ENCODE results near the gene PRKCE.

PRKCE gene

DNA sequence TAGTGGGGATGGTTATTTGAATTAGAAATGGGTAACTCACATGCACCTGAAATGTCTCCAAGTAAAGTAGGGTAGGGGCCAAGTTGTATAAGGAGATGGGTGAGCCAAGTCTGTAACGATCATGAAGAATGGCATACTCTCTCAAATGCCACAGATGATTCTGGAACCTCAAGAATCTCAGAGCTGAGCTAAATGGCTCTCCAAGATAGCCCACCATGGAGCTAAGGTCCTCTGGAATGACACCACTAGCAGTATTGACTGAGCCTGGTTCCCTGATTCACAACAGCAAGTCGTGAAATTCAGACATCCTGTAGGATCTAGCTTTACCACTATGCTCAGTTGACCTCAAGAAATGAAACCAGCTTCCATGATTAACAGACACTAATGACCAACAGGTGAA, 529.8 kb downstream of the PRKCE start:
- no peak for FAIRE-seq
- no peak for TF ChIP-seq POLR2AphosphoS5 (IDR thresholded peaks at IDR 0.05; ENCODE audit: low read depth, low read length)
- no peak for TF ChIP-seq TAF1 (IDR thresholded peaks at IDR 0.05; ENCODE audit: borderline replicate concordance, low read depth, low read length)
- TF ChIP-seq POLR2A (IDR thresholded peaks at IDR 0.05; ENCODE audit: low read depth, low read length): no peak
- DNase-seq (ENCODE audit: insufficient read length): no peak

GRCh38 chr2:46181789-46182530, 530.5 kb downstream of the PRKCE start:
- DNase-seq (ENCODE audit: insufficient read length) (no peak), FAIRE-seq (no peak)
- no peak for TF ChIP-seq POLR2A (IDR thresholded peaks at IDR 0.05; ENCODE audit: low read depth, low read length)
- no peak for TF ChIP-seq TAF1 (IDR thresholded peaks at IDR 0.05; ENCODE audit: borderline replicate concordance, low read depth, low read length)
- no peak for TF ChIP-seq POLR2AphosphoS5 (IDR thresholded peaks at IDR 0.05; ENCODE audit: low read depth, low read length)

- DNase-seq (ENCODE audit: insufficient read length) (no peak), FAIRE-seq (no peak)
- TF ChIP-seq TAF1 (IDR thresholded peaks at IDR 0.05; ENCODE audit: borderline replicate concordance, low read depth, low read length) (no peak), POLR2AphosphoS5 (IDR thresholded peaks at IDR 0.05; ENCODE audit: low read depth, low read length) (no peak), POLR2A (IDR thresholded peaks at IDR 0.05; ENCODE audit: low read depth, low read length) (no peak)
Measured at GRCh38 chr2:46183426-46183825, 532.0 kb downstream of the PRKCE start.

GRCh38 chr2:46184794-46185583, 533.5 kb downstream of the PRKCE start:
- DNase-seq (ENCODE audit: insufficient read length) (no peak), FAIRE-seq (no peak)
- no peak for TF ChIP-seq POLR2A (IDR thresholded peaks at IDR 0.05; ENCODE audit: low read depth, low read length)
- TF ChIP-seq POLR2AphosphoS5 (IDR thresholded peaks at IDR 0.05; ENCODE audit: low read depth, low read length): no peak
- TF ChIP-seq TAF1 (IDR thresholded peaks at IDR 0.05; ENCODE audit: borderline replicate concordance, low read depth, low read length): no peak

DNA sequence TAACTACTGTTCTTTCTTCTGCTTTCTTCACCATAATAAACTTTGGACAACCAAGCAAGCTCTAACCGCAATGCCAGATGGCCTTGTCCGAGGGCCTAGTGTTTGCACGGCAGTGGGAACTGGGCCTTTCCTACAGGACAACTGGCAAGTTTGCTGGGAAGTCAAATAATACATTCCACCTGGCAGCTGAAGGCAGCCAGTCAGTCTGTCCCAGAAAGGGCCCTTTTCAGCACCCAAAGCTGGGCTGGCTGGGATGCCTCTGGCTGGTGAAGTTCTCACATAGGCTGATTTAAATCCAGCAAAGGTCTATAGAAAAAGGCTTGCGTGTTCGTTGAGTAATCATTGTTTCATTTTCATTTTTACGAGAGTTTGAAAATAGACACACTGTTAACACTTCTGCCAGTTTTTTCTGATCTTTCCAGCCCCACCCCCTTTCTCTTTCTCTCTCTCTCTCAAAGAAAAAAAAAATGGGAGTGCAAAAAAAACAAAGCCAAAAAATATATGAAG, 535.7 kb downstream of the PRKCE start:
- no peak for TF ChIP-seq POLR2A (IDR thresholded peaks at IDR 0.05; ENCODE audit: low read depth, low read length)
- no peak for TF ChIP-seq TAF1 (IDR thresholded peaks at IDR 0.05; ENCODE audit: borderline replicate concordance, low read depth, low read length)
- no peak for TF ChIP-seq POLR2AphosphoS5 (IDR thresholded peaks at IDR 0.05; ENCODE audit: low read depth, low read length)
- peak; percentile 48 for FAIRE-seq

GRCh38 chr2:46188041-46188716, 536.7 kb downstream of the PRKCE start:
- no peak for TF ChIP-seq POLR2A (IDR thresholded peaks at IDR 0.05; ENCODE audit: low read depth, low read length)
- no peak for TF ChIP-seq POLR2AphosphoS5 (IDR thresholded peaks at IDR 0.05; ENCODE audit: low read depth, low read length)
- TF ChIP-seq TAF1 (IDR thresholded peaks at IDR 0.05; ENCODE audit: borderline replicate concordance, low read depth, low read length): no peak
- no peak for DNase-seq (ENCODE audit: insufficient read length)
- no peak for FAIRE-seq

More for the DNA sequence above, 535.7 kb downstream of the PRKCE start:
- DNase-seq (ENCODE audit: insufficient read length): peak; percentile 35

DNA sequence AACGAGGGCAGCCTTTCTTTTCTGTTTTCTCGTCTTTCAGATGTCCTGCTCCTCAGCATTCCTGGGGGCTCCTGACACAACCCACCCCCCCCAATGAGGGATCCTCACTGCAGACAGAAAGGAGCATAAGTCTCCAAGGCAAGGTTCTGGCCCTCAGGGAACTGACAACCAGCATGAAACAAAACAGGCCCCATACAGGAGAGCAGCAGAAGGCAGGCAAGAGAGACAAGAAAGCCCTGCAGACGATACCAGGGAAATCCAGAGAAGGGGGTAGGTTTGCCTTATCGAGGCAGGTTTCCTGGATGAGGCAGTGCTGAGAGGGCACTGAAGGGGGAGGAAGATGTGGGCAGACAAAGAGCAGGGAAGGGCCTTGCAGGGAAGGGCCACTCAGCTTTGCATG, 541.9 kb downstream of the PRKCE start:
- FAIRE-seq (no peak), DNase-seq (ENCODE audit: insufficient read length) (no peak)
- TF ChIP-seq POLR2A (IDR thresholded peaks at IDR 0.05; ENCODE audit: low read depth, low read length) (no peak), POLR2AphosphoS5 (IDR thresholded peaks at IDR 0.05; ENCODE audit: low read depth, low read length) (no peak), TAF1 (IDR thresholded peaks at IDR 0.05; ENCODE audit: borderline replicate concordance, low read depth, low read length) (no peak)

GRCh38 chr2:46193855-46194254, 542.4 kb downstream of the PRKCE start:
- FAIRE-seq: no peak
- TF ChIP-seq POLR2A (IDR thresholded peaks at IDR 0.05; ENCODE audit: low read depth, low read length): no peak
- no peak for TF ChIP-seq TAF1 (IDR thresholded peaks at IDR 0.05; ENCODE audit: borderline replicate concordance, low read depth, low read length)
- TF ChIP-seq POLR2AphosphoS5 (IDR thresholded peaks at IDR 0.05; ENCODE audit: low read depth, low read length): no peak
- no peak for DNase-seq (ENCODE audit: insufficient read length)

- TF ChIP-seq TAF1 (IDR thresholded peaks at IDR 0.05; ENCODE audit: borderline replicate concordance, low read depth, low read length): no peak
- TF ChIP-seq POLR2A (IDR thresholded peaks at IDR 0.05; ENCODE audit: low read depth, low read length): no peak
- no peak for TF ChIP-seq POLR2AphosphoS5 (IDR thresholded peaks at IDR 0.05; ENCODE audit: low read depth, low read length)
- DNase-seq (ENCODE audit: insufficient read length): no peak
- no peak for FAIRE-seq
Measured at GRCh38 chr2:46194856-46195255, 543.4 kb downstream of the PRKCE start.

DNA sequence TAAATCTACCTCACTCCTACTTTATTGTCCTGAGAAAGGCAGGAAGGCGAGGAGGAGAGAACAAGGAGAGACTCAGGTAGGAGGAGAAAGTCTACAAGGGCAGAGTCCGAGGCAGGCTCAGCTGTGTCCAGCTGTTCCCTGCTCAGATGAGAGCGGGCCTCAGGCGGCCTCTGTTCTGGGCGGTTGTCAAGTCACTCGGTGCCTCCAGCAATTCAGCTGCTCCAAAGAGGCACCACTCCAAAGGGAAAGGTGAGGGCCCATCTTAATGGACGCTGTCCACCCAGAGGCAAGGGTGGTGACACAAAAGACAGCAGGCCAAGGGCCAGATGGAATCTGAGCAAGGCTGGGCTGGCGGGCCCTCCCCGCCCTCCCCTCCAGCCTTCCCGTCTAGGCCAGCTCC, 544.3 kb downstream of the PRKCE start:
- no peak for FAIRE-seq
- TF ChIP-seq POLR2AphosphoS5 (IDR thresholded peaks at IDR 0.05; ENCODE audit: low read depth, low read length) (no peak), POLR2A (IDR thresholded peaks at IDR 0.05; ENCODE audit: low read depth, low read length) (no peak), TAF1 (IDR thresholded peaks at IDR 0.05; ENCODE audit: borderline replicate concordance, low read depth, low read length) (no peak)
- no peak for DNase-seq (ENCODE audit: insufficient read length)

- DNase-seq (ENCODE audit: insufficient read length) (no peak), FAIRE-seq (no peak)
- TF ChIP-seq TAF1 (IDR thresholded peaks at IDR 0.05; ENCODE audit: borderline replicate concordance, low read depth, low read length) (no peak), POLR2AphosphoS5 (IDR thresholded peaks at IDR 0.05; ENCODE audit: low read depth, low read length) (no peak), POLR2A (IDR thresholded peaks at IDR 0.05; ENCODE audit: low read depth, low read length) (no peak)
Measured at GRCh38 chr2:46196871-46197462, 545.5 kb downstream of the PRKCE start.
